Inferior parietal cortex (tissue), 1 donor: ENCODE results near the gene GFRA1.

ENCODE experiments used
- DNase-seq: peaks from one replicate; pipeline ENCODE4 v3.0.0-alpha.2; 2016; ENCODE audit errors: extremely low spot score

The GFRA1 gene

GRCh38 chr10:116104210-116104932, 168.6 kb downstream of the GFRA1 start:
- DNase-seq: no peak

GRCh38 chr10:116103668-116104067, 169.3 kb downstream of the GFRA1 start:
- DNase-seq: no peak

GRCh38 chr10:116101616-116102315, 171.2 kb downstream of the GFRA1 start:
- DNase-seq: no peak

- DNase-seq: no peak
These were observed 172.0 kb downstream of the GFRA1 start for GRCh38 chr10:116100984-116101383.

GRCh38 chr10:116099023-116099420, 174.0 kb downstream of the GFRA1 start:
- DNase-seq: no peak

GRCh38 chr10:116098411-116099022, 174.5 kb downstream of the GFRA1 start:
- no peak for DNase-seq

- peak; percentile 55 for DNase-seq
These were observed 175.7 kb downstream of the GFRA1 start for GRCh38 chr10:116097239-116097784.

DNA sequence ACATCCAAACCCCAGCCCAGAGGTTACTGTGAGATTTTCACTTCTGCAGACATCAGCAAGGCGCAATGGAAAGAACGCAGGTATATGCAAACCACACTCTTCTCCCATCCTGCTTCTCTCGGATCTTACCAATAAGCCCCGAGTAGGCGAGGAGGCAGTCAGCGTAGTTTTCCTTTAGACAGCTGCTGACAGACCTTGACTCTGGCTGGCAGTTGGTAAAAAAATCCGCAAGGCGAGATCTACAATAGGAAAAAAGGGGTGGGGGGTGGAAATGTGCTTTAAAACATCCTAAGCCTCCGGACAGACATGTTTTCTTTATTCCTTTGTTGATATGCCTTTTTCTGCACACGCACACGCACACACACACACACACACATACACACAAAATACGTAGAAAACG, 176.5 kb downstream of the GFRA1 start:
- DNase-seq: no peak

DNA sequence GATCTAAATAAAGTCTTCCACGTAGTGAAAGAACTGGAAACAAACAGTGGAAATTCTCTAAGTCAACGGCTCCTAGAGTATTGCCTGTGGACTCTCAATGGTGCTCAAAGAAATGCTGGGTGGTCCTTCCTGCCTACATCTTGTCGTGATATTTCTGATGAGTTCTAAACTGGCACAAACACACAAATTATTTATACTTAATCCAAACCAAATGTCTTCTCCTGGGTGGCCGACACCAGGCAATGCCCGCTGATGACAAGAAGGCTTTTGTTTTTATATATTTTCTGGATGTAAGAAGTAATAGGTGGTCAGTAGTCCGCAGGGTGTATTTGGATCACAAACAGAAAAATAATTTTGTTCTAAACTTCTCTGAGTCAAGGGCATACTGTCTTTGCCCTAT, 178.7 kb downstream of the GFRA1 start:
- DNase-seq: no peak

GRCh38 chr10:116093031-116093430, 180.0 kb downstream of the GFRA1 start:
- DNase-seq: no peak

- DNase-seq: no peak
These were observed 184.0 kb downstream of the GFRA1 start for GRCh38 chr10:116088985-116089384.

- no peak for DNase-seq
These were observed 187.7 kb downstream of the GFRA1 start for GRCh38 chr10:116085323-116085722.

DNA sequence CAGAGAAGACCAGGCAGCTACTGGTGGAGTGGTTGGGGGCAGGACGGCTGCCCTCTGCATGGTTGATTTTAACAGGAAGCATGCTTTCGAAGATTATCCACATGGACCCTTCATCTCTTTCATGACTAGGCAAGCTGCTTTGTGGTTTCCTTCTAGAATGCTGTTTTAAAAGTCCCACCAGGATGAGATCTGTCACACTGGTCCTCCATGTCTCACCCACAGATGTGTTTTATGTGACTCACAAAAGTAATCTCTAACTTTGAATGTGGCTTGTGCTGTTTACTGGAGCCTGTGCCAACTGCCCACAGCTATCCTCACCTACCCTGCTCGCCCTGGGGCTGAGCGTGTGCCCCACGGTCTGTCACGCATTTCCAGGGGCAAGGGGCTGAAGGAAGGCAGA, 188.8 kb downstream of the GFRA1 start:
- DNase-seq: no peak

- DNase-seq: no peak
These were observed 189.7 kb downstream of the GFRA1 start for GRCh38 chr10:116083226-116083762.

- DNase-seq: no peak
These were observed 190.2 kb downstream of the GFRA1 start for GRCh38 chr10:116082762-116083161.

GRCh38 chr10:116082206-116082605, 190.8 kb downstream of the GFRA1 start:
- DNase-seq: no peak

- no peak for DNase-seq
These were observed 192.5 kb downstream of the GFRA1 start for GRCh38 chr10:116080553-116080952.

DNA sequence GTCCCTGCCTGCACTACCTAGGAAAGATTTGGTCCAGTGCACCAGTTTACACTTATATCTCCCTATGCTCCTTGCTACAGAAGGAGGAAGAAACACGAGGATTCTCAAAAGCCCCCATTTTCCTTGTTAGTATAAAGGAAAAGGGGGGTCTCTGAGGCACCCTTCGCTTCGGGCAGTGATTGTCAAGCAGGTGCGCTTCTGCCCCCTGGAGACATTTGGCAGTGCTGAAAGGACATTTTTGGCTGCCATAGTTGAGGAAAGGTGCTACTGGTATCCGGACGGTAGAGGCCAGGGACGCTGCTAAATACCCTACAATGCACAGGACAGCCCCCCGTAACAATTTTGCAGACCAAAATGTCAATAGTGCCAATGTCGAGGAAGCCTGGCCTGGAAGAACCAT, 193.7 kb downstream of the GFRA1 start:
- no peak for DNase-seq

DNA sequence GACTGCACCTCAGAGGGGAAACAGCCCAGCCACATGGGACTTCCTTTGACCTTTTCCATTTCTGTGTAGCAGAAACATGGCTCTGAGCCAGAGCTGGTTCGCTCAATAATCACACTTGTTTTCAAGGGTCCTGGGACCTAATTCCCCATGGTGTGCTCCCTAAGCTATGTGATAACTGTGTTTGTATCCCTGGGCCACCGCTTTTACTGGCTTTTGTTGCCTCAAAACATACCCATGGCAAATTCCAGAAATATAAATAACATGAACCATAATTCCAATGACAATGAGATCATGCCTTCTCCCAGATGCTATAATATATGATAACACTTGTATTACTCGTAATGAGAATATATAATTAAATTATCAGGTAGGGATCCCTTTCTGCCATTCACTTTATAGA, 196.4 kb downstream of the GFRA1 start:
- DNase-seq: no peak

DNA sequence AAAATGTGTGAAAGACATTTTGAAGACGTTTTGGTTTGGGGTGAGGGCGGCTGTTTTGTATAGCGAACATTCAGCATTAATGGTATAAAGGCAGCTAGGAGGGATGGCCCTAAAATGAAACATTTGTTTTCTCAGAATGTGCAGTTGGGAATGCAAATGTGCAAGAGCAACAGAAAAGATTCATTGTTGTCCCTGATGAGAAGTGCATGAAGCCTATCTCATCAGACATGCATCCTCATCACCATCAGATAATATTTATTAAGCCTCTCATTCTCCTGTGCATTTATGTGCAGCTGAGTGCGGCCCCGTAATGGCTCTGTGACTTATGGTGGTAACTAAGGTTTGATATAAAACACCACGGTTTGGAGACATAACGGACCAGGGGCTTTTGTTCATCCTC, 199.5 kb downstream of the GFRA1 start:
- DNase-seq: no peak

GRCh38 chr10:116073001-116073400, 200.0 kb downstream of the GFRA1 start:
- no peak for DNase-seq

- no peak for DNase-seq
These were observed 201.4 kb downstream of the GFRA1 start for GRCh38 chr10:116071453-116072148.
